Activated CD4-positive, alpha-beta T cell treated with anti-CD3 and anti-CD28 coated beads for 4 hours (primary cell): ENCODE measurements around the gene SHROOM4.

Source experiments
- DNase-seq, 2 donors: peaks; one replicate each; pipeline ENCODE4 v3.0.0-alpha.2; 2020

Gene SHROOM4

GRCh38 chrX:50707405-50707804 is 106.6 kb downstream of the SHROOM4 start:
- no peak for DNase-seq

- DNase-seq = no peak
Observed at GRCh38 chrX:50705042-50705441, 109.0 kb downstream of the SHROOM4 start.

DNA sequence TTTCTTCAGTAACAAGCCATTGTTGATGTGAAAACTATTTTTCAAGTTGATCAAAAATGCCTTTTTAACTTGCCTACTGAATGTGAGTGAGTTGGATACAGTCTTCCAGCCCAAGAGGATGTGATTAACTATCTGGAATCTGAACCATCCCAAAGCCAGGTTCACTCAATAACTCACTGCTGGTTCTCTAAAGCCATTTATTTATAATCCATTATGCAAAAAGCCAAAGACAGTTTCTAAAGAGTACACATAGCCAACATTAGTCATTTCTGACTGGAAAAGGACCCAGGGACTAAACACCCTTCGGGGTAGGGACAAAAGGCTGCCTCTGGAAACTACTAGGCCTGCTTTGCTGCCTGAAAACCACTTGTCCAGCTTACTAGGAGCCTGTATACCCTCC is 109.6 kb downstream of the SHROOM4 start:
- no peak for DNase-seq

GRCh38 chrX:50700921-50701320 is 113.1 kb downstream of the SHROOM4 start:
- DNase-seq = no peak

GRCh38 chrX:50698944-50699343 is 115.0 kb downstream of the SHROOM4 start:
- DNase-seq = no peak

DNA sequence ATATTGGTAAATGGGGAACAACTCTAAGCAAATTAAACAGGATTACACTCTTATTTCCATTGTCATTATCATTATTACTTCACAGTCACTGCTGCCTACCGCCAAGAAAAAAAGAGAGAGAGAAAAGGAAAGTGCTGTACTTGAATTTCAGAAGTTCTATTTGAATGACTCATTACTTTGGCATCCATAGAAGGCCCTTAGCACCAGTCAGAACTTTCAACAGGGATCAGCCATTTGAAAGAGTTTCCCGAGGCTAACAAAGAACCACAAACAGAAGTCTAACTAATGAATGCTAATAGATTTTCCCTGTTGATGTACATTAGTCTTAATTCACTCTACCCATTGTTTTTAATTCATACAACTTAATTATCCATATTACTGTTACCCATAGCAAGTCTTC is 116.3 kb downstream of the SHROOM4 start:
- DNase-seq = no peak

- peak in 1 of 2 donors; percentile 15 for DNase-seq
Observed at GRCh38 chrX:50691820-50692219, 122.2 kb downstream of the SHROOM4 start.

GRCh38 chrX:50684871-50685270 is 129.1 kb downstream of the SHROOM4 start:
- DNase-seq = no peak

DNA sequence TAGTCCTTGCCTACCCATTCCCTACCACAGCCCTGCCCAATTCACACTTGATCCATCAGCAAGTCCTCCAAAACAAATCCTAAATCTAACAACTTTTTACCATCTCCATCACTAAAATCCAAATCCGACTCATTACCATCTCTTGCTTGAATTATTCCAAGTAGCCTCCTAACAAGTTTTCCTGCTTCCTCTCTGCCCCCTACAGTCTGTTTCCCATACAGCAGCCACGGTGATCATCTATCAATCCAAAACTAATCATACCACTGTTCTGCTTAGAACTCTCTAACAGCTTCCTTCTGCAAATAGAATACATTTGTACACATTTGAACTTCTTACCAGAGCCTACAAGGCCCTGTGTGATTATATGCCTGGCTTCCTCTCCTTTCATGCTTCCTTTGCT is 133.0 kb downstream of the SHROOM4 start:
- no peak for DNase-seq

DNA sequence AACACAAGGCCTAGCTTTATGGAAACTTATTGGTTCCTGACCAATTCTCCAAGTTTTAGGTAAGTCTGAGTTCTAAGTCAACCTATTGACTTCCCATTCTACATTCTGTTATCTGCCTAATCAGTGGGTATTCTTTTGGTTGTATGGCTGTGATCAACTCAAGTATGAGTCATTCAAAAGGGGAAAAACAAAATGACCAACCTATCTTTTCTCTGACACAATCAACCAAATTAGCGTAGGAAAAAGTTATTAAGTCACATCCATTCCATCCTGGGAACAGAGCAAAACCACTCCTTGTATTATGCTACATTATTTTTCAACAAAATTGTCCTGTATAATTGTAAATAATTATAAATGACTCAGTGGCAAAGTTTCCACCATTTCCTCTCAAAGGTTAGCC is 136.2 kb downstream of the SHROOM4 start:
- DNase-seq = no peak

DNA sequence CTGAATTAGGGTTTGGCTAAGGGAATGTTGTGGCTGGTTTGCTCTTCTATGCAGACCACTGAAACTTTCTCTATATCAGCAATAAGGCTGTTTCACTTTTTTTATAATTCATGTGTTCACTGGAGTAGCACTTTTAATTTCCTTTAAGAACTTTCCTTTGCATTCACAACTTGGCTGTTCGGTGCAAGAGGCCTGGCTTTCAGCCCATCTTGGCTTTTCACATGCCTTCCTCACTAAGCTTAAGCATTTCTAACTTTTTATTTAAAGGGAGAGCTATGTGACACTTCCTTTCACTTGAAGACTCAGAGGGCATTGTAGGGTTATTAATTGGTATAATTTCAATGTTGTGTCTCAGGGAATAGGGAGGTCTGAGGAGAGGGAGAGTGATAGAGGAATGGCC is 142.3 kb downstream of the SHROOM4 start:
- no peak for DNase-seq

DNA sequence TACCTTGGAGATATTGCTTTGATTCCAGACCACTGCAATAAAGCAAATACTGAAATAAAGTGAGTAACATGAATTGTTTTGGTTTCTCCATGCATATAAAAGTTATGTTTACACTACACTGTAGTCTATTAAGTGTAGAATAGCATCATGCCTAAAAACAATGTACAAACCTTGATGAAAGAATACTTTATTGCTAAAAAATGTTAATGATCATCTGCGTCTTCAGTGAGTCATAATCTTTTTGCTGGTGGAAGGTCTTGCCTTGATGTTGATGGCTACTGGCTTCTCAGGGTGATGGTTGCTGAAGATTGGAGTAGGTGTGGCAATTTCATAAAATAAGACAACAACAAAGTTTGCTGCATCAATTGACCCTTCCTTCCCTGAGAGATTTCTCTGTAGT is 145.1 kb downstream of the SHROOM4 start:
- DNase-seq = no peak

DNA sequence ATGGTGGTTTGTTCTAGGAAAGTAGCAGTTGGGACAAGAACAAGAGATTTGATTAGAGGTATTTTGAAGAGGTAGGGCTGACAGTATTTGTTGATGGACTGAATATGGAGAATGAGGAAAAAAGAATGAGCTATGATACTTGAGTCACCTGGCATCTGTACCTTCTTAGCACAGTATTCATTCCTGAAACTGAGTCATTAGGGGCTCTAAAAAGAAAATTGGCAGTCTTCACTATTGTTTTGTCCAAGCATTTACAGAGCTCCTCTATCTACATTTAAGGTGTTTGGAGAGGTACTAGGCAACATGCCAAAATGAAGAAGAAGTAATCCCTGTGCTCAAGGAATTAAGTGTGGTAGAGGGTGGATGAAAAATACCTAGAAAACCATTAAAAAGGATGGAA is 165.8 kb downstream of the SHROOM4 start:
- no peak for DNase-seq

- DNase-seq = no peak
Observed at GRCh38 chrX:50644496-50644895, 169.5 kb downstream of the SHROOM4 start.

DNA sequence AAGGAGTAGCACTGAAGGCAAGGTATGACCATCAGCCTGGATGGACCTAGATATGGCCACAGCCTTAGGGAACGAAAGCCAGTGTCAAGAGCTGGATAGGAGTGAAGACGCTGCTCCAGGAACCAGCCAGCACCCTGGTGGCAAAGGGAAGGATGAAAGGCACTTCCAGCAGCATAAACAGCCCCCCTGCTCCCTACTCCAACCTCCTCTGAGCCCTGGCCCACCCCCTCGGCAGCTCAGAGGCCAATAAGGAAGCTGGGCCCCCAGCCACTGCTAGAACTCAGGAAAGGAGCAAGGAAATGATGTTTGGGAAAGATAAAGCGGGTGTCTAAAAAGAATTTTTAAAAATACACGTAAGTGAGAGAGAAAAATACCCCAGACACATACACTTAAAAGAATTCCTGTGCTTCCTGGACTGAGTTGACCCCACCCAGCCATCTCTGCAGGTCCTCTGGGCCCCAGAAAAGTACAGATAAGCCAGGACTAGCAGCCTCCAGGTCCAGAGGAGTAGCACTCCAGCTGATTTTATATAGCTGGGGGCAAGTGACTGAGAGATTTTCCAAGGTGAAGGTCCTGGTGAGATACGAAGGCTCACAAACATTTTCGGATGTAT is 170.4 kb downstream of the SHROOM4 start:
- DNase-seq = no peak

DNA sequence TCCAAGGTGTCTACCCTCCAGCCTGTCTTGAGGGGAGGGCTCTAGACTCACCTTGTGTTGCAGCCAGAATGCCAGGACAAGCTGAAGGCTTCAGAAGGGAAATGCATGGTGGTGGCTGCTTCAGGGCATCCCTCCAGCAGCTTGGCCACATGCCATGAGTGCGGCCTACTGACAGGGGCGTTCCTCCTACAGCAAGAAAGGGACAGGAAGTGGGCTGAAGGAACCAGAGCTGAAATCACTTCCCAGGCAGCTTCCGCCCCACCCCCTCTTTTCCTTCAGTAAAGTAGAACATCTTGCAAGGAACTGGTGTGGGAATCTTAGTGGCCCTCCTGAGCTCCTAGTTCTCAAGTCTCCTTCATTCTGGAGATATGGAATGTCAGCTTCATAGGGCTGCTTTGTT is 175.9 kb downstream of the SHROOM4 start:
- no peak for DNase-seq

DNA sequence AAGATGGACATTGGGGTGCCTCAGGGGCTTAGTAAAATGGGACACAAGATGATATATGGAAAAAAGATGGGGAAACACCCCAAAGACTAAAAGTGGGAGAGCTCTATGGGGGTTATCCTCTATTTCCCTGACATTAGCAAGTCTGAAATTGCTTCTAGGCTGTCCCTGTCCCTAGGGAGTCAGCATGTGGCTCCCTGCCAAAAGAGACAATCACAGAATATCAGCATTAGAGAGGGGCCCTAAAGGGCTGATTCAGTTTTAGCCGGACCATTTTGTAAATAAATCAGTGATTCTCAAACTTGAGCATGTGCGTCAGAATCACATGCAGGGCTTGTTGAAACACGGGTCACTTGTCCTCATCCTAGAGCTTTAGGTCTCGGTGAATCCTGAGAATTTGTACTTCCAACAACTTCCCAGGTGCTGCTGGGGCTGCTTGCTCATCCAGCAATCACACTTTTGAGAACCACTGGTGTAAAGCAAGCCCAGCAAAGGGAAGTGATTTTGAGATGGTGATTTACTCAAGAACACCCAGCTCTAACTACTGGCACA is 178.1 kb downstream of the SHROOM4 start:
- no peak for DNase-seq

- DNase-seq = no peak
Observed at GRCh38 chrX:50635162-50635561, 178.8 kb downstream of the SHROOM4 start.

- DNase-seq = no peak
Observed at GRCh38 chrX:50629774-50630173, 184.2 kb downstream of the SHROOM4 start.

GRCh38 chrX:50627696-50628095 is 186.3 kb downstream of the SHROOM4 start:
- no peak for DNase-seq

DNA sequence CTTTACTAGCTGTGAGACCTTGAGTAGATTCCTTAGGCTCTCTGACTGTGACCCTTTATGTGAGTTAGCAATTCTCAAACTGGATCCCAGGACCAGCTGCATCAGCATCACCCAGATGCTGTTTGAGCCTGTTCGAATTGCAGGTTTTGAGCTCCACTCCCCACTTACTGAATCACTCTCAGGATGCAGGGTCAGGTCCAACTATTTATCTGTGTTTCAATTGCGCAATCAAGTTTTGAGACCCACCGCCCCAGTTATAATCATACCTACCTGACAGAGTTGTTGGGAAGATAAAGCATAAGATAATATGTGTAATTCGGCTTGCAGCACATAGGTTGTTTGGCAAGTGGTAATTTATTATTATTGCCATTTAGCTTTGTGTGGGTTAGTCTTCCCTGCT is 187.6 kb downstream of the SHROOM4 start:
- DNase-seq = no peak

GRCh38 chrX:50622751-50623150 is 191.2 kb downstream of the SHROOM4 start:
- no peak for DNase-seq

DNA sequence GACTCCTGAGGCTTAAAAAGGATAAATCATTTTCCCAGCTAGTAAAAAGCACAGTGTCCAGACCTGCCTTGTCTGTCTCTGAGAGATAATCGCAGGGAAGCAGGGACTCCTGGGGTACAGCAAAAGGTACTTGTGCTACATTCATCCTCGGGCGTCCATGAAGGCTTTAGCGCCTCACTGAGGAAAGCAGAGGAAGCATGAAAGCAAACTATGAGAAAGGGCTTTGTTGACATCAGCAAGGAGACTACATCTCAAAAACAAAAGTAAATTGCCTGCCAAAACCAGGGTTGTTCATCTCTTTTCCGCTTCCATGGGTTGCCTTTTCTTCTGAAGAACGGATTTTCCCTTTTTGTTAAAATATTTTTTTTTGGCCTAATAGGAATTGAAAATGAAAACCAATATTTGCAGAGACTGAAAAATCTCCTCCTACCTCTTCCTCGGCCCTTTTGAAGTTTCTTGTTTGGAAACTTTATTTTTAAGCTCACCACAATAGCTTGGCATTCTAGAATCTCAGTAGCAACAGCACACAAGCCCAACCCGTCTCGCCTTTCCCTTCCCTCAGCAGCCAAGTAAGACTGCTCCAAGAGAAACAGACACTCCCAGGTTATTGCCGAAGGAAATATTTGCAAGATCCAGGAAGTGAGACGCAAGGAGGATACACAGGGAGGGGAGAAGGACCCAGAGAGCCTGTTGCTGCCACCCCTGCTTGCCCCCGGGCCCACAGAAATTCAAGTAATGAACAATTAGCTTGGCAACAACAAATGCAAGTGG is 195.0 kb downstream of the SHROOM4 start:
- DNase-seq = no peak

DNA sequence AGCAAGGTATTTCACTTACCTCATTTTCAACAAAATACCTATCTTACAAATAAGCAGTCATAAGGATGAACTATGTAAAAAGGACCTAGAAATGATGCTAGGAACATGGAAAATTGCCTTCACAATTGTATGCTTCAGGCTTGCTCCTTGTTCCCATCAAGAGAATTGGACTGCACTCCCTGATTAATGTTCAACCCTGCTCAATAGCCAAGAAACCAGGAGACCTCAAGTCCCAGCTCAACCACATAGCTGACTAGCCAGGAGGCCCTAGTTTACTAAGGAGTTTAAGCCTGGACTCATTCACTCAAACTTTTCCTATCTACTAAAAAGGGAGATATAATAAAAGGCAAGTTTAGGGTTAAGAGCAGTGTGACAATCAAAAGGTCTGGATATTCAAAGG is 196.8 kb downstream of the SHROOM4 start:
- no peak for DNase-seq
